Activated naive CD8-positive, alpha-beta T cell treated with anti-CD3 and anti-CD28 coated beads, Interleukin-2, amount 10 ng/mL, durations not matched to agents 7 days and 5 days (primary cell): ENCODE measurements around the gene ANKRD6. TPM values are rescaled to one million over a fixed set of nuclear protein-coding genes. Genes with fewer than 3 reads are reported as not detected.

Experiments used
- ATAC-seq: fragments of 150-1000 bp; cut with Tn5 transposase; one replicate; pipeline ENCODE4 v1.10.0; 2021; ENCODE audit warnings: low read depth, moderate library complexity
- POLR2A ChIA-PET: fragments of 350-600 bp; sonication (Branson Sonifier 250); formaldehyde crosslinking; loops from one replicate; lab custom pipeline; 2021; ENCODE audit warnings: antibody characterized with exemption; lab: Charles Lee
- DNase-seq: peaks from one replicate; pipeline ENCODE4 v3.0.0; 2021
- H3K27ac Mint-ChIP-seq: one replicate; pipeline ENCODE4 v1.8.0; 2022; ENCODE audit warnings: mild to moderate bottlenecking, mixed read lengths
- H3K27me3 Mint-ChIP-seq: one replicate; pipeline ENCODE4 v1.8.0; 2022; ENCODE audit warnings: mild to moderate bottlenecking, moderate library complexity, mixed read lengths
- H3K36me3 Mint-ChIP-seq: one replicate; pipeline ENCODE4 v1.8.0; 2021; ENCODE audit warnings: mild to moderate bottlenecking, mixed read lengths
- H3K4me1 Mint-ChIP-seq: one replicate; pipeline ENCODE4 v1.8.0; 2021; ENCODE audit warnings: mixed read lengths
- H3K4me3 Mint-ChIP-seq: one replicate; pipeline ENCODE4 v1.8.0; 2022; ENCODE audit warnings: mild to moderate bottlenecking, moderate library complexity, mixed read lengths
- H3K9me3 Mint-ChIP-seq: one replicate; pipeline ENCODE4 v1.8.0; 2021; ENCODE audit warnings: mixed read lengths
- total RNA-seq, 2 experiments: library from RNA; stranded (reverse); gene quantifications; one replicate each; pipeline ENCODE4 v1.2.3, GENCODE V29; 2021

The ANKRD6 gene
- total RNA-seq, 2 experiments from 2014 or later = 14.7 to 18.9 TPM

DNA sequence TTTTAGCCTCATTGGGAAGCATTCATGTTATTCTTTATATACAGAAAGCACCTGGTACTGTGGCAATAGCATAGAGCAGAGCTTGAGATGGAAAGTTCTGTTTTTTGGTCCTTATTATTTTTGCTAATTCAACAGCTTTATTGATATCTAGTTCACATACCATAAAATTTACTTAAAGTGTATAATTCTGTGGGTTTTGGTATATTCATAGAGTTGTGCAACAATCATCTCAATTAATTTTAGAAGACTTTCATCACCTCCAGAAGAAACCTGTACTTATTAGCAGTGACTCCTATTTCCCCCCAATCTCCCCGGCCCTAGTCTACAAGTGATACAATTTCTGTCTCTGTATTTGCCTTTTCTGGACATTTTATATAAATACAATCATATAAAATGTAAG, 77.4 kb downstream of the ANKRD6 start:
- peaks cover 4% of the 10 kb centered on the region for H3K4me1 Mint-ChIP-seq
- H3K36me3 Mint-ChIP-seq = no peaks in the 10 kb centered on the region
- DNase-seq = no peak
- ATAC-seq = no peak
- no peak overlapping the region for H3K27ac Mint-ChIP-seq
- H3K9me3 Mint-ChIP-seq = no peaks in the 10 kb centered on the region
- POLR2A ChIA-PET = interaction anchor here (0.7 kb wide), 1 partner anchor 63 kb away, joined by 3 read pairs; no protein-coding TSS in a partner anchor
- H3K4me3 Mint-ChIP-seq = no peak overlapping the region
- no peaks in the 10 kb centered on the region for H3K27me3 Mint-ChIP-seq

DNA sequence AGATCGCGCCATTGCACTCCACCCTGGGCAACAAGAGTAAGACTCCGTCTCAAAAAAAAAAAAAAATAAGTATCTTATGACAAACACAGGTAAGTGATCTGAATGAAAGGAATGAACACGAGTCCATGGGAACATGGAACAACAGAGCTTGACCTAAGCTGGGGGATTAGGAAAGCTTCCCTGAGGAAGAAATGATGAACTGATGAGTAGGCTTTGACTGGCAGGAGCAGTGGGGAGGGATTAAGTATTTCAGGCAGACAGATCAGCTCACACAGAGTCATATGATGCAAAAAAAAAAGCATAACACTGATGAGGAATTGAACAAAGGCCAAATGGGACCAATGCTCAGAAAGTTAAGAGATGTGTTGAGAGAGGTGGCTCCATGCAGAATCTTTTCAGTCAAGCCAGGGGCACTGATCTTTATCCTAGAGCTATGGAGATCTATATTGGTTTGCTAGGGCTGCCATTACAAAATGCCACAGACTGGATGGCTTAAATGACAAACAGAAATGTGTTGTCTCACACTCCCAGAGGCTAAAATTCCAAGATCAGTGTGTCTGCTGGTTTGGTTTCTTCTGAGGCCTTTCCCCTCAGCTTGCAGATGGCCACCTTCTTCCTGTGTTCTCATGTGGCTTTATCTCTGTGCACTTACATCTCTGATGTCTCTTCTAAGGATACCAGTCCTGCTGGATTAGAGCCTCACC, 85.6 kb downstream of the ANKRD6 start:
- ATAC-seq (no peak), DNase-seq (no peak)
- Mint-ChIP-seq H3K4me1 (no peaks in the 10 kb centered on the region), H3K27ac (no peak overlapping the region), H3K4me3 (no peak overlapping the region), H3K36me3 (peaks cover 6% of the 10 kb centered on the region), H3K9me3 (peaks cover 2% of the 10 kb centered on the region), H3K27me3 (no peaks in the 10 kb centered on the region)
- POLR2A ChIA-PET = no interaction called here

DNA sequence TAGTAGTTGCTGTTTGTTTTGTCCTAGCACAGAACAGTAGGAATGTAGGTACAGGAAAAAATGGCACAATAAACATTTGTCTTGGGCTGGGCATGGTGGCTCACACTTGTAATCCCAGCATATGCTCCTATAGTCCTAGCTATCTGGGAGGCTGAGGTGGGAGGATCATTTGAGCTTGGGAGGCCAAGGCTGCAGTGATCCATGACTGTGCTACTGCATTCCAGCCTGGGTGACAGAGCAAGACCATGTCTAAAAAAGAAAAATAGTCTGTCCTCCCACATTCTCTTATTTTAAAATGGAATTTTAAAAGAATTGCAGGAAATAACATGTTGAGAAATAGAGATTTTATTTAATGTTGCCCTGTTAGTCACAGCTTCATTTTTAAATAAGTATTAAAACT, 87.8 kb downstream of the ANKRD6 start:
- no peak for DNase-seq
- H3K36me3 Mint-ChIP-seq = peaks cover 4% of the 10 kb centered on the region

DNA sequence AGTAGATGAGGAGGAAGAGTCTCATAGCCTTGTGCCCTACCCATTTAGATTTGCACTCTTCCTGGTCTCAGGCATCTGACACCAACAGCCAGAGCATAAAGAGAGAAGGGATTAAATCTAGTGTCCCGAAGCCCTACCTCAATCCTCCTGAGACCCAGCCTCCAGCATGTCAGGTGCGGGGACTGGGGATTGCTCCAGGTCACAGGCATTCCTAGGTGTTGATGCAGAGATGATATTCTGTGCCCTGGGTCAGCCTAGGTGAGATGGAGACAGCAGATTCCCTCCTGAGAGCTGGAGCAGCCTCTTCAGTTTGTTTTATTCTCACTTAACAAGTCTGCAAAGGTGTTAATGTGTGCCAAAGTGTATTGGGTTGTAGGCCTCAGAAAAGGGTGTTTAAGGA, 89.8 kb downstream of the ANKRD6 start:
- DNase-seq (no peak), ATAC-seq (no peak)
- POLR2A ChIA-PET = no interaction called here
- Mint-ChIP-seq H3K4me3 (no peak overlapping the region), H3K27ac (no peak overlapping the region), H3K36me3 (peaks cover 2% of the 10 kb centered on the region), H3K9me3 (peaks cover 2% of the 10 kb centered on the region), H3K27me3 (no peaks in the 10 kb centered on the region), H3K4me1 (no peaks in the 10 kb centered on the region)

More for the DNA sequence above, 87.8 kb downstream of the ANKRD6 start:
- H3K27ac Mint-ChIP-seq = no peak overlapping the region
- ATAC-seq = no peak
- H3K4me3 Mint-ChIP-seq = no peak overlapping the region
- POLR2A ChIA-PET = no interaction called here
- H3K4me1 Mint-ChIP-seq = no peaks in the 10 kb centered on the region
- H3K9me3 Mint-ChIP-seq = peaks cover 2% of the 10 kb centered on the region
- no peaks in the 10 kb centered on the region for H3K27me3 Mint-ChIP-seq

DNA sequence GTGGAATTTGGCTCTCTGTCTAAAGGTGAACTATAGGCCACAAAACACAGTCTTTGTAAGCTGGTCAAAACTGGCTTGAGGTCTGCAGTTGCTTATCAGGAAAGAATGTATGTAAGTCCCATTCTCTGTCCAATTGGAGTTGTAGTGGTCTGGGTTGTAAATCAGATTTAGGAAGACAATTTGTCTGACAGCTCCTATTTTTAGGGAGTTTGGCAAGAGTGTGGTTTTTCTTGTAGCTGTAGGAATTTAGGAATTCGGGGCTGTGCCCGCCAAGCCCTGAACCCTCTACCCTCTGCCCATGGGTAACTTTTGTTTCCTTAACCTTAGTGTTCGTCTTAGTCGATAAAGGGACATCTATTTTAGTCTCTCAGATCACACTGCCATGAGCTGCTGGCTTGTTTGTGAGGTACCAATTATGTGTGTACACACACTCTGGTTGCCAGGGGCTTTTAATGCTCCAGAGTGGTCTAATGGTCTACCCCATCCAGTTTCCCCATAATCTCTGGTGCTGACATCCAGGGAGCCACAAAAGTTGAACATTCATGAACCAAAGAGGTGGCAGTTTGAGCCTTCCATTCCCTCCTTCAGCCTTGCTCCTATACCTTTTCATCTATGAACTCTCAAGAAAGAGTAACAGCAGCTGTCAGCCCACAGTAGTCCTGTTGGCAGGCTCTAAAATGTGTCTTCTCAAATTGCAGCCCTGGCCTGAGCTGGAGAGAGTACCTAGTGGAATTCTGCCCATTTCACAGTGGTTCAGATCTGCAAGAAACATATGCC, 93.0 kb downstream of the ANKRD6 start:
- Mint-ChIP-seq H3K4me3 (no peak overlapping the region), H3K27ac (no peak overlapping the region), H3K27me3 (no peaks in the 10 kb centered on the region), H3K9me3 (no peaks in the 10 kb centered on the region), H3K4me1 (no peaks in the 10 kb centered on the region), H3K36me3 (peaks cover 2% of the 10 kb centered on the region)
- POLR2A ChIA-PET = no interaction called here
- no peak for ATAC-seq
- no peak for DNase-seq

DNA sequence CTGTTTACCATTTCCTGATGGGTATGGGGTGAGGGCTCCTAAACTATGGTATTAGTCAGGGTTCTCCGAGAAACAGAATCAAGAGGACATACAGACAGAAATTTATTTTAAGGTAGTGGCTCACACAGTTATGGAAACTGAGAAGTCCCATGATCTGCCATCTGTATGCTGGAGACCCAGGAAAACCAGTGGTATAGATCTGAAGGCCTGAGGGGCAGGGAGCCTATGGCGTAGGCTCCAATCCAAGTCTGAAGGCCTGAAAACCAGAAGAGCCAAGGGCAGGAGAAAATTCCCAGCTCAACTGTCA, 93.6 kb downstream of the ANKRD6 start:
- Mint-ChIP-seq H3K4me3 (no peak overlapping the region), H3K36me3 (peaks cover 2% of the 10 kb centered on the region), H3K27ac (no peak overlapping the region), H3K27me3 (no peaks in the 10 kb centered on the region), H3K4me1 (no peaks in the 10 kb centered on the region), H3K9me3 (no peaks in the 10 kb centered on the region)
- no peak for ATAC-seq
- DNase-seq = no peak
- POLR2A ChIA-PET = no interaction called here

DNA sequence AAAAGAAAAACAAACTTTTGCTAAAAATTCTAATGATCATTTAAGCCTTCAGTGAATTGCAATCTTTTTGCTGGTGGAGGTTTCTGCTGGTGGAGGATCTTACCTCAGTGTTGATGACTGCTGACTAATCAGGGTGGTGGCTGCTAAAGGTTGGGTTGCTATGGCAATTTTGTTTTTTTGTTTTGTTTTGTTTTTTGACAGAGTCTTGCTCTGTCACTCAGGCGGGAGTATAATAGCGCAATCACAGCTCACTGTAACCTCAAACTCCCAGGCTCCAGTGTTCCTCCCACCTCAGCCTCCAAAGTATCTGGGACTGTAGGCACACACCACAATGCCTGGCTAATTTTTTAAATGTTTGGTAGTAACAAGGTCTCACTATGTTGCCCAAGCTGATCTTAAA, 94.7 kb downstream of the ANKRD6 start:
- Mint-ChIP-seq H3K27ac (no peak overlapping the region), H3K4me3 (no peak overlapping the region), H3K27me3 (no peaks in the 10 kb centered on the region), H3K36me3 (peaks cover 2% of the 10 kb centered on the region), H3K4me1 (no peaks in the 10 kb centered on the region), H3K9me3 (no peaks in the 10 kb centered on the region)
- POLR2A ChIA-PET = no interaction called here
- DNase-seq (no peak), ATAC-seq (no peak)

DNA sequence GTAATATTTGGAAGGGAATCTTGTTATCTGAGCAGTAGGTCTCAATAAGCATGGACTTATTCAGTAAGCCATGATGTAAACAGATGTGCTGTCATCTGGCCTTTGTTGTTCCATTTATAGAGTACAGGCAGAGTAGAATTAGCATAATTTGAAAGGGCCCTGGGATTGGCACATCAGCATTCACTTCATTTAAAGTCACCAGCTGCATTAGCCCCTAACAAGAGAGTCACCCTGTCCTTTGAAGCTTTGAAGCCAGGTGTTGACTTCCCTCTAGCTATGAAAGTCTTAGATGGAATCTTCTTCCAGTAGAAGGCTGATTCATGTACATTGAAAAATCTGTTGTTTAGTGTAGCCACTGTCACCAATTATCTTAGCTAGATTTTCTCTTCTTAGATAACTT, 95.9 kb downstream of the ANKRD6 start:
- POLR2A ChIA-PET = no interaction called here
- H3K4me1 Mint-ChIP-seq = no peaks in the 10 kb centered on the region
- H3K27ac Mint-ChIP-seq = no peak overlapping the region
- H3K27me3 Mint-ChIP-seq = no peaks in the 10 kb centered on the region
- H3K9me3 Mint-ChIP-seq = no peaks in the 10 kb centered on the region
- DNase-seq (no peak), ATAC-seq (no peak)
- peaks cover 2% of the 10 kb centered on the region for H3K36me3 Mint-ChIP-seq
- H3K4me3 Mint-ChIP-seq = no peak overlapping the region

DNA sequence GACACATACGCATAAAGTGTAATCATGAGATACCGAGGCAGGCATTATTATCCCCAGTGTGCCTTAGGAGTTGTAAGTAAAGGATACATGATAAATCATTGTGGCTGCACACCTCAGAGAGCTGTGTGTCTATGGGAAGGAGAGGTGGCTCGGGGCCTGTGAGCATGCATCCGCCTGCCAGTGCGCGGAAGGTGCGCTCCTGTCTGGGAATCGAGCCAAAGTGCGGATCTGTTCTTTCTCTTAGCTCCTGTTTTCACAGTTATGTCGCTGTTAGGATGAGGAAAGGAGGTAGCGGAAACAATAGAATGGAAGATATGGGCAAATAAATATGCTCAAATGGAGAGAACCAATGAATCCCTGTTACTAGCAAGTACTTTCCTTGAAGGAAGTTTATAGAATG, 98.0 kb downstream of the ANKRD6 start:
- no peak for ATAC-seq
- Mint-ChIP-seq H3K27me3 (no peaks in the 10 kb centered on the region), H3K4me1 (no peaks in the 10 kb centered on the region), H3K27ac (no peak overlapping the region), H3K4me3 (no peak overlapping the region), H3K36me3 (peaks cover 2% of the 10 kb centered on the region), H3K9me3 (no peaks in the 10 kb centered on the region)
- DNase-seq = no peak
- POLR2A ChIA-PET = no interaction called here

DNA sequence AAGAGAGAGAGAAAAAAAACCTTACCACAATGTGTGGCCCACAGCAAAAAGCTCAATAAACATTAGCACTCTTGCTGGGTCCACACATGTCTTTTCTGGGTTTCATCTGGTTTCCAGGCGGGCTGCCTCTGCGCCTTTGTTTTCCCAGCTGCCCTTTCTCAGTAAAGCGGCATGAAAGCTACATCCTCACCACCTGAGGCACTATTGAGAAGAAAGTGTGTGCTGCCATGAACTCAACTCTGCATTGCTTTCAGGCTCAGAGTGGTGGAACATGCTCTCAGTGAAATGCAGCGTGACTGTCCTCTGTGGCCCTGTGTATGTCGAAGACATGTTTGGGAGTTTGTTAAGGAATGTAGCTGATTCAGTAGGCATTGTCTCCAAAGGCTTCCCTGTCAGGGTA, 103.3 kb downstream of the ANKRD6 start:
- POLR2A ChIA-PET = no interaction called here
- Mint-ChIP-seq H3K27me3 (peaks cover 10% of the 10 kb centered on the region), H3K27ac (no peak overlapping the region), H3K4me3 (no peak overlapping the region), H3K36me3 (no peaks in the 10 kb centered on the region), H3K4me1 (no peaks in the 10 kb centered on the region), H3K9me3 (no peaks in the 10 kb centered on the region)
- no peak for ATAC-seq
- DNase-seq = no peak

DNA sequence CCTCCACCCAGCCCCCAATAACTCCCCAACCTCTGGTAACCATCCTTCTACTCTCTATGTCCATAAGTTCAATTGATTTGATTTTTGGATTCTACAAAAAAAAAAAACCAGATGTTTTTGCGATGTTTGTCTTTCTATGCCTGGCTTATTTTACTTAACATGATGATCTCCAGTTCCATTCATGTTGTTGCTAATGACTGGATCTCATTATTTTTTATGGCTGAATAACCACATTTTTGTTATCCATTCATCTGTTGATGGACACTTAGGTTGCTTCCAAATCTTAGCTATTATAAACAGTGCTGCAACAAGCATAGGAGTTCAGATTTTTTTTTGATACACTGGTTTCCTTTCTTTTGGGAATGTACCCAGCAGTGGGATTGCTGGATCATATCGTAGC, 106.8 kb downstream of the ANKRD6 start:
- ATAC-seq (no peak), DNase-seq (no peak)
- Mint-ChIP-seq H3K27ac (no peak overlapping the region), H3K9me3 (no peaks in the 10 kb centered on the region), H3K4me1 (no peaks in the 10 kb centered on the region), H3K27me3 (peaks cover 15% of the 10 kb centered on the region), H3K4me3 (no peak overlapping the region), H3K36me3 (no peaks in the 10 kb centered on the region)
- POLR2A ChIA-PET = no interaction called here

DNA sequence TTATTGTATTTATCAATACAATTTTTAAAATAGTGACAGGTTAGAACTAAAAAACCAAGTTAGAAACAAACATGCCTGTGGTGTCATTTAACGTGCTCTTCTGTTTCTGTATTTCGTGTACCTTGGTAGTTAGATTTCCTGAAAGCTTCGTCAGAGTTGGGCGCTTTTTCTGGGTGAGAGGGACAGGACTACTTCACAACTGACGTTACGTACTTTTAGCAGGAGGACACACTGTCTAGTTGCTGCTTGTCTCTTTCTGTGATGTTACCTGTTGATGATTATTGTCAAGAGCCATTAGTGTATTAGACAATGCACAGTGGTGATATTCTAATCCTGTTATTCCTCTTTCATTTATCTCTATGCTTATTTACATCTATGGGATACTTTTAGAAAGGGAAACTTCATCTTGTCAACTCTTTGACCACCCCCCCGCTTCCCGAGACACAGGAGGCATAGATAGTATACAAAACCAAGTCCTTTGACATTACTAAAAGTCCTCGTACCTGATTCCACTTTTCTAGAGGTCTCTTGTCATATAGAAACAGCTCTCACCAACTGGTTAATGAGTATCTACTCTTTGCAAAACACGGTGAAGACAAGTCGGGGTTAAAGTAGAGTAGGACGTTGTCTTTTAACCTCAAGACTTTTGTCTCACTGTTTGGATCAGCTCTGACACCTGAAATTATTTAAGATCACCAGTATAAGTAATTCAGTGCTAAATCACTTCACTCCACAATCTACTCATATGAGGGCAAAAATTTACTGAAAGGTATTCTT, 109.3 kb downstream of the ANKRD6 start:
- no peaks in the 10 kb centered on the region for H3K9me3 Mint-ChIP-seq
- H3K36me3 Mint-ChIP-seq = no peaks in the 10 kb centered on the region
- H3K27ac Mint-ChIP-seq = no peak overlapping the region
- DNase-seq = no peak
- H3K27me3 Mint-ChIP-seq = peaks cover 15% of the 10 kb centered on the region
- no peak overlapping the region for H3K4me3 Mint-ChIP-seq
- no peak for ATAC-seq
- POLR2A ChIA-PET = no interaction called here
- H3K4me1 Mint-ChIP-seq = no peaks in the 10 kb centered on the region

DNA sequence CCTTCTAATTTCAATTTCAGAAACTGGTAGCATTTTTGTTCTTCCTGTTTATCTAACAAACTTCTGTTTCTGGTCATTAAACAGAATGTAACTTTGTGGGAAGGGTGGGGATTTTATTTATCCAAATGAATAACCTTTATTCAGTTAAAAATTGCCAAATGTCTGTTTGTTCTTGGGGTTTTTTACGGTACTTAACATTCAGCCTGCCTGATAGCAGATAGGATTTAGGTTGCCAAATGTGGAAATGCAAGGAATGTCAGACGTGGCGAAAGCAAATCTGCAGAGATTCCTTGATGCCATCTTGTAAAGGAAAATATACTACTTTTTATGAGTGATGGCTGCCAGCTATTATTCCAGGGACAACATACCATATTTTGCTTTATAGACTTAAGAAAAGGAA, 109.9 kb downstream of the ANKRD6 start:
- POLR2A ChIA-PET = no interaction called here
- Mint-ChIP-seq H3K36me3 (no peaks in the 10 kb centered on the region), H3K27ac (no peak overlapping the region), H3K9me3 (no peaks in the 10 kb centered on the region), H3K4me3 (no peak overlapping the region), H3K4me1 (no peaks in the 10 kb centered on the region), H3K27me3 (peaks cover 15% of the 10 kb centered on the region)
- DNase-seq (no peak), ATAC-seq (no peak)

DNA sequence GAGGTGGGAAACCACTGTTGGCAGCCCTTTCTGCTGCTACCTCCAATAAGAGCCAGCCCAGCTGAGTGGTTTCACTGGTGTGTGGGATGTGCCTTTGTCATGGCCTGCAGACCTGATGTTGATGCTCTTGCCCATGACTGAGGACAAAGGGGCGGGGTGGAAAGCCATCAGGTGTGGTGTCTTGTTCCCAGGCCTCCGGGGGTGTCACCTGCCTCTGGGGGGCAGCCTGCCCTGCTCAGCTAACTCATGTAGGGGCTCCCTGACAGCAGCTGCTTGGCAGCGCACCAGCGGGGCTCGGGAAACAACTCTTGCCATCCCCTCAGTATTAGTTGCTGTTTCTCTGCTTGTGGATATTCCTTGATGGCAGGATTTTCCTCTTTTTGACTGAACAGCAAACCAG, 114.3 kb downstream of the ANKRD6 start:
- Mint-ChIP-seq H3K36me3 (no peaks in the 10 kb centered on the region), H3K4me3 (no peak overlapping the region), H3K27me3 (peaks cover 5% of the 10 kb centered on the region), H3K4me1 (no peaks in the 10 kb centered on the region), H3K27ac (no peak overlapping the region), H3K9me3 (no peaks in the 10 kb centered on the region)
- DNase-seq (no peak), ATAC-seq (no peak)
- POLR2A ChIA-PET = no interaction called here
